AG04450 (cell line): ENCODE results near the gene XPNPEP2. TPM values are rescaled to one million over a fixed set of nuclear protein-coding genes. Genes with fewer than 3 reads are reported as not detected.

Experiments used
- CTCF ChIA-PET: fragments of 300-600, 350-600 bp; formaldehyde crosslinking; extraction: SDS; loops from one replicate; lab custom pipeline; 2022; ENCODE audit warnings: antibody characterized with exemption, inconsistent platforms; lab: Charles Lee
- POLR2A ChIA-PET: fragments of 350-600 bp; formaldehyde crosslinking; extraction: SDS; loops from one replicate; lab custom pipeline; 2021; ENCODE audit warnings: antibody characterized with exemption, inconsistent platforms; lab: Yijun Ruan, JAX
- DNase-seq: peaks from one replicate; pipeline ENCODE4 v3.0.0-alpha.2; 2011; ENCODE audit warnings: low read depth, low spot score
- H3K27ac ChIP-seq: one replicate; pipeline ENCODE4 v1.5.1; 2012; ENCODE audit warnings: low read depth, low read length, control low read depth
- H3K27me3 ChIP-seq: one replicate; pipeline ENCODE4 v1.6.0; 2012; ENCODE audit warnings: low read length; ENCODE audit not compliant: control insufficient read depth, insufficient read depth
- H3K4me3 ChIP-seq: 2 replicates; pipeline ENCODE4 v1.5.1; 2011; ENCODE audit warnings: mild to moderate bottlenecking, low read depth, low read length, control low read depth
- H3K9me3 ChIP-seq: 2 replicates; pipeline ENCODE4 v1.5.1; 2012; ENCODE audit warnings: low read length; ENCODE audit not compliant: control insufficient read depth, insufficient read depth
- polyA plus RNA-seq: library from polyadenylated mRNA; depleted of rRNA; stranded (reverse); fragments of >200 nt; gene quantifications from 2 replicates; pipeline ENCODE4 v1.2.3, GENCODE V29; 2011
- TF ChIP-seq, protein P1 (sequence below): IDR thresholded peaks from 2 replicates; pipeline ENCODE4 v1.5.1; 2011; ENCODE audit warnings: low read depth, low read length, control low read depth, inconsistent platforms

Gene XPNPEP2
- polyA plus RNA-seq, 1 experiment, result 0.45 TPM

GRCh38 chrX:129755779-129756650 lies 17.2 kb downstream of the XPNPEP2 start:
- ChIA-PET POLR2A (no interaction called here), CTCF (interaction anchor here (1.0 kb wide), 1 partner anchor 67 kb away, joined by 3 read pairs; no protein-coding TSS in a partner anchor)
- DNase-seq, result no peak
- Histone ChIP-seq H3K27me3 (no peaks in the 10 kb centered on the region), H3K4me3 (no peak overlapping the region), H3K27ac (no peak overlapping the region), H3K9me3 (no peaks in the 10 kb centered on the region)
- TF ChIP-seq, protein P1, sequence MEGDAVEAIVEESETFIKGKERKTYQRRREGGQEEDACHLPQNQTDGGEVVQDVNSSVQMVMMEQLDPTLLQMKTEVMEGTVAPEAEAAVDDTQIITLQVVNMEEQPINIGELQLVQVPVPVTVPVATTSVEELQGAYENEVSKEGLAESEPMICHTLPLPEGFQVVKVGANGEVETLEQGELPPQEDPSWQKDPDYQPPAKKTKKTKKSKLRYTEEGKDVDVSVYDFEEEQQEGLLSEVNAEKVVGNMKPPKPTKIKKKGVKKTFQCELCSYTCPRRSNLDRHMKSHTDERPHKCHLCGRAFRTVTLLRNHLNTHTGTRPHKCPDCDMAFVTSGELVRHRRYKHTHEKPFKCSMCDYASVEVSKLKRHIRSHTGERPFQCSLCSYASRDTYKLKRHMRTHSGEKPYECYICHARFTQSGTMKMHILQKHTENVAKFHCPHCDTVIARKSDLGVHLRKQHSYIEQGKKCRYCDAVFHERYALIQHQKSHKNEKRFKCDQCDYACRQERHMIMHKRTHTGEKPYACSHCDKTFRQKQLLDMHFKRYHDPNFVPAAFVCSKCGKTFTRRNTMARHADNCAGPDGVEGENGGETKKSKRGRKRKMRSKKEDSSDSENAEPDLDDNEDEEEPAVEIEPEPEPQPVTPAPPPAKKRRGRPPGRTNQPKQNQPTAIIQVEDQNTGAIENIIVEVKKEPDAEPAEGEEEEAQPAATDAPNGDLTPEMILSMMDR, result no peak

GRCh38 chrX:129759576-129760061 lies 20.8 kb downstream of the XPNPEP2 start:
- Histone ChIP-seq H3K27ac (no peak overlapping the region), H3K9me3 (no peaks in the 10 kb centered on the region), H3K4me3 (no peak overlapping the region), H3K27me3 (no peaks in the 10 kb centered on the region)
- TF ChIP-seq, protein P1, result 0 out of 2 replicates have a peak, but pooled peaks have one; percentile 1
- POLR2A ChIA-PET, result no interaction called here
- CTCF ChIA-PET, result interaction anchor here (0.6 kb wide), 1 partner anchor 1052 kb away, joined by 3 read pairs; no protein-coding TSS in a partner anchor
- peak; percentile 51 for DNase-seq

GRCh38 chrX:129760155-129760554 lies 21.4 kb downstream of the XPNPEP2 start:
- H3K9me3 ChIP-seq, result no peaks in the 10 kb centered on the region
- H3K4me3 ChIP-seq, result no peak overlapping the region
- TF ChIP-seq, protein P1, result no peak
- no peaks in the 10 kb centered on the region for H3K27me3 ChIP-seq
- ChIA-PET POLR2A (no interaction called here), CTCF (no interaction called here)
- H3K27ac ChIP-seq, result no peak overlapping the region
- no peak for DNase-seq

DNA sequence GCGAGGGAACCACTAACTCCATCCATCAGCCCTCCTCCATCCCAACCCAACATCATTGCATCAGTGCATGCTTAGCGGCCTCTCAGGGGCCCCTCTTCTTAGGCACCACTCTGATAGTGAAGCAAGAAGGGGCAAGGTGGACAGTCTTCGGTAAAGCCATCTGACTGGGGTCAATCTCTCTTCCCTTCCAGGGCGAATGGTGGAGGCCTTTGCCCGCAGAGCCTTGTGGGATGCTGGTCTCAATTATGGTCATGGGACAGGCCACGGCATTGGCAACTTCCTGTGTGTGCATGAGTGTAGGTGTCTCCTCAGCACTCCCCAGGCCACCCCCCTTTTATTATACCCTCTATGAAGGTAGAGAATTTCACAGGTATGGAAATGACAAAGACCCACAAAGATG lies 22.2 kb downstream of the XPNPEP2 start:
- no peak for DNase-seq
- no peak overlapping the region for H3K4me3 ChIP-seq
- TF ChIP-seq, protein P1, result no peak
- H3K27ac ChIP-seq, result no peak overlapping the region
- H3K27me3 ChIP-seq, result no peaks in the 10 kb centered on the region
- H3K9me3 ChIP-seq, result no peaks in the 10 kb centered on the region
- POLR2A ChIA-PET, result no interaction called here
- CTCF ChIA-PET, result no interaction called here

DNA sequence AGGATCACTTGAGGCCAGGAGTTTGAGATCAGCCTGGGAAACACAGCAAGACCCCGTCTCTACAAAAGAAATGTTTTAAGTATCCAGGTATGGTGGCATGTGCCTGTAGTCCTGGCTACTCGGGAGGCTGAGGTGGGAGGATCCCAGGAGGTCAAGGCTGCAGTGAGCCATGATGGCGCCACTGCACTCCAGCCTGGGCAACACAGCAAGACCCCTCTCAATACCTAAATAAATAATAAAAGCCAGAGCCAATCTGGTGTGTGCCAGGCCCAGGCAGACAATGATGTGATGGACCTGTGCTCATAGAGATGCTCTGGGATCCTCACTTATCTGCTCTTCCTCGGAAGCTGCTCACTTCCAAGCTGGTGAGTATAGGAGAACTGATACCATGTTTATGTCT lies 22.8 kb downstream of the XPNPEP2 start:
- Histone ChIP-seq H3K9me3 (no peaks in the 10 kb centered on the region), H3K27ac (no peak overlapping the region), H3K4me3 (no peak overlapping the region), H3K27me3 (no peaks in the 10 kb centered on the region)
- ChIA-PET CTCF (no interaction called here), POLR2A (no interaction called here)
- TF ChIP-seq, protein P1, result no peak
- DNase-seq, result no peak
